H1 (cell line): ENCODE data around the gene PAN2. TPM values are rescaled to one million over a fixed set of nuclear protein-coding genes. Genes with fewer than 3 reads are reported as not detected.

Experiments used
- SAP30 ChIP-seq: fragments of 300-600 bp; sonication (generic); IDR thresholded peaks from 2 replicates; pipeline ENCODE4 v1.7.1; 2012; ENCODE audit warnings: low read length, moderate library complexity, mild to moderate bottlenecking, inconsistent platforms; ENCODE audit not compliant: insufficient read depth, insufficient replicate concordance
- SIN3A ChIP-seq, 2 experiments: IDR thresholded peaks in 1 of 2; conservative IDR thresholded peaks in 1 of 2; 2 replicates each; pipeline ENCODE4 v1.6.1; 2011 to 2012; ENCODE audit warnings: low read length in 2 of 2, improper control_type of control experiment in 1 of 2, low read depth in 1 of 2, mild to moderate bottlenecking in 1 of 2
- polyA plus RNA-seq, 7 experiments: library from polyadenylated mRNA; depleted of rRNA in 3 of 7; stranded (reverse) in 5 of 7; unstranded in 2 of 7; fragments of >200 nt in 5 of 7; fragments of 200-250 nt in 2 of 7; gene quantifications; 1 replicate in 5 of 7; 2 replicates in 1 of 7; 4 replicates in 1 of 7; pipeline versions ENCODE4 v1.2.1 to v1.2.3, GENCODE V29; 2011 to 2013; ENCODE audit warnings: missing spikeins in 2 of 7, mixed read lengths in 2 of 7
- total RNA-seq: library from RNA; stranded (reverse); fragmentation: NEBNext Ultra II Directional; extraction: Animal tissue kit (Norgen Biotek cat#: 25700); gene quantifications from 2 replicates; pipeline ENCODE4 v1.2.1, GENCODE V29; 2021
- TF ChIP-seq, protein P1 (sequence below): fragments of 300-600 bp; sonication (generic); IDR thresholded peaks from 2 replicates; pipeline ENCODE4 v1.7.1; 2012; ENCODE audit warnings: low read length, moderate library complexity, mild to moderate bottlenecking, inconsistent platforms; ENCODE audit not compliant: insufficient replicate concordance
- TF ChIP-seq, protein P2 (sequence below), 3 experiments: IDR thresholded peaks; 1 replicate in 2 of 3; 2 replicates in 1 of 3; pipeline versions ENCODE4 v1.5.1 to v1.6.1; 2011; ENCODE audit warnings: low read length in 3 of 3, mild to moderate bottlenecking in 3 of 3, inconsistent platforms in 2 of 3, low read depth in 1 of 3, moderate library complexity in 1 of 3; ENCODE audit not compliant: insufficient read depth in 1 of 3; ENCODE audit errors: control extremely low read depth in 1 of 3
- TF ChIP-seq, protein P3 (sequence below): IDR thresholded peaks from 2 replicates; pipeline ENCODE4 v1.6.1; 2012; ENCODE audit warnings: inconsistent platforms

The PAN2 gene
- total and polyA plus RNA-seq, 2 of the 8 experiments (the other 6 are each of a cell fraction or from before 2014, with no cell fraction given) = 29.6 to 36.7 TPM

DNA sequence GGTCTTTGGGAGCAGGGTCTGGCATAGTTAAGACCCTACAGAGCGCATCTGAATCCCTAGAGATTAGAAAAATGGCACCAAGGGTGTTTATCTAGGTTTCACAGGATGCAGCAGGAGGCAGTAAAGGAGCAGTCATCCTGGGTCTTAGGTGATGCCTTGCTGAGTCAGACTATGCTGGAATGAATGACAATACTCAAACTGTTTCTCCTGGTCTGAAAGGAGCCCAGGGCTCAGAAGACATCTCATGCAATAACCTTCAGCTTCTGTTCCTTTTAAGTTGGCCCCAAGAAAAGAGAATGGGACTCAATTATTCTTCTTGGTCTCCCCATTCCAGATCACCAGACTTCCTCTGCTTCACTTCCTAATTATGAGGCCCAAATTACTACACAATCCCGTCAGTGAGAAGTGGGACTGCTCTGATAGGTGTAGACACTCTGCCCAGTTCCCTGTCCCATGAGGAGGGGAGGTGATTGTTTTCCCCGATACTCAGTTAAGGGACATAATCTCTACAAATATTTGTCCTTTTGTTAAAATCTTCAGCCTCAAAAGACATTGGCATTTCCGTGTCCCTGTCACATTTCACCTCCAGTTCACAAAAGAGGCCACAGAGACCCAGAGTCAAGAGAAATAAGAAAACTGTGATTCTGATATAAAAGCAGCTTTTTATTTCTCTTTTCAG is 43.6 kb upstream of the PAN2 start (continued):
- TF ChIP-seq, protein P1, sequence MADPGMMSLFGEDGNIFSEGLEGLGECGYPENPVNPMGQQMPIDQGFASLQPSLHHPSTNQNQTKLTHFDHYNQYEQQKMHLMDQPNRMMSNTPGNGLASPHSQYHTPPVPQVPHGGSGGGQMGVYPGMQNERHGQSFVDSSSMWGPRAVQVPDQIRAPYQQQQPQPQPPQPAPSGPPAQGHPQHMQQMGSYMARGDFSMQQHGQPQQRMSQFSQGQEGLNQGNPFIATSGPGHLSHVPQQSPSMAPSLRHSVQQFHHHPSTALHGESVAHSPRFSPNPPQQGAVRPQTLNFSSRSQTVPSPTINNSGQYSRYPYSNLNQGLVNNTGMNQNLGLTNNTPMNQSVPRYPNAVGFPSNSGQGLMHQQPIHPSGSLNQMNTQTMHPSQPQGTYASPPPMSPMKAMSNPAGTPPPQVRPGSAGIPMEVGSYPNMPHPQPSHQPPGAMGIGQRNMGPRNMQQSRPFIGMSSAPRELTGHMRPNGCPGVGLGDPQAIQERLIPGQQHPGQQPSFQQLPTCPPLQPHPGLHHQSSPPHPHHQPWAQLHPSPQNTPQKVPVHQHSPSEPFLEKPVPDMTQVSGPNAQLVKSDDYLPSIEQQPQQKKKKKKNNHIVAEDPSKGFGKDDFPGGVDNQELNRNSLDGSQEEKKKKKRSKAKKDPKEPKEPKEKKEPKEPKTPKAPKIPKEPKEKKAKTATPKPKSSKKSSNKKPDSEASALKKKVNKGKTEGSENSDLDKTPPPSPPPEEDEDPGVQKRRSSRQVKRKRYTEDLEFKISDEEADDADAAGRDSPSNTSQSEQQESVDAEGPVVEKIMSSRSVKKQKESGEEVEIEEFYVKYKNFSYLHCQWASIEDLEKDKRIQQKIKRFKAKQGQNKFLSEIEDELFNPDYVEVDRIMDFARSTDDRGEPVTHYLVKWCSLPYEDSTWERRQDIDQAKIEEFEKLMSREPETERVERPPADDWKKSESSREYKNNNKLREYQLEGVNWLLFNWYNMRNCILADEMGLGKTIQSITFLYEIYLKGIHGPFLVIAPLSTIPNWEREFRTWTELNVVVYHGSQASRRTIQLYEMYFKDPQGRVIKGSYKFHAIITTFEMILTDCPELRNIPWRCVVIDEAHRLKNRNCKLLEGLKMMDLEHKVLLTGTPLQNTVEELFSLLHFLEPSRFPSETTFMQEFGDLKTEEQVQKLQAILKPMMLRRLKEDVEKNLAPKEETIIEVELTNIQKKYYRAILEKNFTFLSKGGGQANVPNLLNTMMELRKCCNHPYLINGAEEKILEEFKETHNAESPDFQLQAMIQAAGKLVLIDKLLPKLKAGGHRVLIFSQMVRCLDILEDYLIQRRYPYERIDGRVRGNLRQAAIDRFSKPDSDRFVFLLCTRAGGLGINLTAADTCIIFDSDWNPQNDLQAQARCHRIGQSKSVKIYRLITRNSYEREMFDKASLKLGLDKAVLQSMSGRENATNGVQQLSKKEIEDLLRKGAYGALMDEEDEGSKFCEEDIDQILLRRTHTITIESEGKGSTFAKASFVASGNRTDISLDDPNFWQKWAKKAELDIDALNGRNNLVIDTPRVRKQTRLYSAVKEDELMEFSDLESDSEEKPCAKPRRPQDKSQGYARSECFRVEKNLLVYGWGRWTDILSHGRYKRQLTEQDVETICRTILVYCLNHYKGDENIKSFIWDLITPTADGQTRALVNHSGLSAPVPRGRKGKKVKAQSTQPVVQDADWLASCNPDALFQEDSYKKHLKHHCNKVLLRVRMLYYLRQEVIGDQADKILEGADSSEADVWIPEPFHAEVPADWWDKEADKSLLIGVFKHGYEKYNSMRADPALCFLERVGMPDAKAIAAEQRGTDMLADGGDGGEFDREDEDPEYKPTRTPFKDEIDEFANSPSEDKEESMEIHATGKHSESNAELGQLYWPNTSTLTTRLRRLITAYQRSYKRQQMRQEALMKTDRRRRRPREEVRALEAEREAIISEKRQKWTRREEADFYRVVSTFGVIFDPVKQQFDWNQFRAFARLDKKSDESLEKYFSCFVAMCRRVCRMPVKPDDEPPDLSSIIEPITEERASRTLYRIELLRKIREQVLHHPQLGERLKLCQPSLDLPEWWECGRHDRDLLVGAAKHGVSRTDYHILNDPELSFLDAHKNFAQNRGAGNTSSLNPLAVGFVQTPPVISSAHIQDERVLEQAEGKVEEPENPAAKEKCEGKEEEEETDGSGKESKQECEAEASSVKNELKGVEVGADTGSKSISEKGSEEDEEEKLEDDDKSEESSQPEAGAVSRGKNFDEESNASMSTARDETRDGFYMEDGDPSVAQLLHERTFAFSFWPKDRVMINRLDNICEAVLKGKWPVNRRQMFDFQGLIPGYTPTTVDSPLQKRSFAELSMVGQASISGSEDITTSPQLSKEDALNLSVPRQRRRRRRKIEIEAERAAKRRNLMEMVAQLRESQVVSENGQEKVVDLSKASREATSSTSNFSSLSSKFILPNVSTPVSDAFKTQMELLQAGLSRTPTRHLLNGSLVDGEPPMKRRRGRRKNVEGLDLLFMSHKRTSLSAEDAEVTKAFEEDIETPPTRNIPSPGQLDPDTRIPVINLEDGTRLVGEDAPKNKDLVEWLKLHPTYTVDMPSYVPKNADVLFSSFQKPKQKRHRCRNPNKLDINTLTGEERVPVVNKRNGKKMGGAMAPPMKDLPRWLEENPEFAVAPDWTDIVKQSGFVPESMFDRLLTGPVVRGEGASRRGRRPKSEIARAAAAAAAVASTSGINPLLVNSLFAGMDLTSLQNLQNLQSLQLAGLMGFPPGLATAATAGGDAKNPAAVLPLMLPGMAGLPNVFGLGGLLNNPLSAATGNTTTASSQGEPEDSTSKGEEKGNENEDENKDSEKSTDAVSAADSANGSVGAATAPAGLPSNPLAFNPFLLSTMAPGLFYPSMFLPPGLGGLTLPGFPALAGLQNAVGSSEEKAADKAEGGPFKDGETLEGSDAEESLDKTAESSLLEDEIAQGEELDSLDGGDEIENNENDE = no peak
- TF ChIP-seq SAP30 = no peak
- TF ChIP-seq, protein P2, sequence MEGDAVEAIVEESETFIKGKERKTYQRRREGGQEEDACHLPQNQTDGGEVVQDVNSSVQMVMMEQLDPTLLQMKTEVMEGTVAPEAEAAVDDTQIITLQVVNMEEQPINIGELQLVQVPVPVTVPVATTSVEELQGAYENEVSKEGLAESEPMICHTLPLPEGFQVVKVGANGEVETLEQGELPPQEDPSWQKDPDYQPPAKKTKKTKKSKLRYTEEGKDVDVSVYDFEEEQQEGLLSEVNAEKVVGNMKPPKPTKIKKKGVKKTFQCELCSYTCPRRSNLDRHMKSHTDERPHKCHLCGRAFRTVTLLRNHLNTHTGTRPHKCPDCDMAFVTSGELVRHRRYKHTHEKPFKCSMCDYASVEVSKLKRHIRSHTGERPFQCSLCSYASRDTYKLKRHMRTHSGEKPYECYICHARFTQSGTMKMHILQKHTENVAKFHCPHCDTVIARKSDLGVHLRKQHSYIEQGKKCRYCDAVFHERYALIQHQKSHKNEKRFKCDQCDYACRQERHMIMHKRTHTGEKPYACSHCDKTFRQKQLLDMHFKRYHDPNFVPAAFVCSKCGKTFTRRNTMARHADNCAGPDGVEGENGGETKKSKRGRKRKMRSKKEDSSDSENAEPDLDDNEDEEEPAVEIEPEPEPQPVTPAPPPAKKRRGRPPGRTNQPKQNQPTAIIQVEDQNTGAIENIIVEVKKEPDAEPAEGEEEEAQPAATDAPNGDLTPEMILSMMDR (IDR thresholded peaks at IDR 0.05; ENCODE audit: control extremely low read depth in 1 of 3, insufficient read depth in 1 of 3, low read depth in 1 of 3, low read length in 3 of 3) = peak in 2 of 3 experiments; percentile 43 to 47; a peak in 3 of 4 replicates
- TF ChIP-seq SIN3A (conservative IDR thresholded peaks at IDR 0.05 in 1 of 2, IDR thresholded peaks at IDR 0.05 in 1 of 2; ENCODE audit: low read depth in 1 of 2, low read length in 2 of 2) = no peak
- TF ChIP-seq, protein P3, sequence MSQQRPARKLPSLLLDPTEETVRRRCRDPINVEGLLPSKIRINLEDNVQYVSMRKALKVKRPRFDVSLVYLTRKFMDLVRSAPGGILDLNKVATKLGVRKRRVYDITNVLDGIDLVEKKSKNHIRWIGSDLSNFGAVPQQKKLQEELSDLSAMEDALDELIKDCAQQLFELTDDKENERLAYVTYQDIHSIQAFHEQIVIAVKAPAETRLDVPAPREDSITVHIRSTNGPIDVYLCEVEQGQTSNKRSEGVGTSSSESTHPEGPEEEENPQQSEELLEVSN = no peak
